Activated naive CD4-positive, alpha-beta T cell treated with anti-CD3 and anti-CD28 coated beads, Interleukin-2, amount 50 U/mL, for 16 hours (primary cell): Measurements from ENCODE around the gene ILDR1.
A peak's percentile ranks its signal among the peaks of the same experiment; 100 is the strongest.

ENCODE experiments used
- DNase-seq: peaks from one replicate; pipeline ENCODE4 v3.0.0-alpha.2; 2020

The ILDR1 gene

GRCh38 chr3:122013448-122013925 lies 8.6 kb downstream of the ILDR1 start:
- no peak for DNase-seq

- DNase-seq, result no peak
Measured at GRCh38 chr3:122012821-122013220, 9.2 kb downstream of the ILDR1 start.

GRCh38 chr3:122011396-122011795 lies 10.7 kb downstream of the ILDR1 start:
- no peak for DNase-seq

GRCh38 chr3:122010506-122010905 lies 11.5 kb downstream of the ILDR1 start:
- no peak for DNase-seq

- DNase-seq, result no peak
Measured at GRCh38 chr3:122008166-122008565, 13.9 kb downstream of the ILDR1 start.

GRCh38 chr3:122006267-122006666 lies 15.8 kb downstream of the ILDR1 start:
- no peak for DNase-seq

GRCh38 chr3:122004991-122005565 lies 17.0 kb downstream of the ILDR1 start:
- no peak for DNase-seq

- no peak for DNase-seq
Measured at GRCh38 chr3:122004107-122004506, 17.9 kb downstream of the ILDR1 start.

GRCh38 chr3:122003606-122004005 lies 18.4 kb downstream of the ILDR1 start:
- no peak for DNase-seq

GRCh38 chr3:122003112-122003511 lies 18.9 kb downstream of the ILDR1 start:
- no peak for DNase-seq

GRCh38 chr3:122002611-122003010 lies 19.4 kb downstream of the ILDR1 start:
- no peak for DNase-seq

- no peak for DNase-seq
Measured at GRCh38 chr3:122001892-122002291, 20.2 kb downstream of the ILDR1 start.

GRCh38 chr3:122000936-122001605 lies 21.0 kb downstream of the ILDR1 start:
- DNase-seq, result no peak

- DNase-seq, result no peak
Measured at GRCh38 chr3:121999931-122000330, 22.1 kb downstream of the ILDR1 start.

GRCh38 chr3:121998611-121999473 lies 23.2 kb downstream of the ILDR1 start:
- DNase-seq, result no peak

- no peak for DNase-seq
Measured at GRCh38 chr3:121998030-121998580, 23.9 kb downstream of the ILDR1 start.

GRCh38 chr3:121997372-121997771 lies 24.7 kb downstream of the ILDR1 start:
- DNase-seq, result no peak

- no peak for DNase-seq
Measured at GRCh38 chr3:121996441-121996840, 25.6 kb downstream of the ILDR1 start.

- DNase-seq, result peak; percentile 14
Measured at GRCh38 chr3:121995161-121996137, 26.6 kb downstream of the ILDR1 start.

GRCh38 chr3:121994551-121994950 lies 27.5 kb downstream of the ILDR1 start:
- no peak for DNase-seq

GRCh38 chr3:121992601-121993560 lies 29.2 kb downstream of the ILDR1 start:
- DNase-seq, result no peak
